ENCODE measurements around the gene CLSTN1. TPM values are rescaled to one million over a fixed set of nuclear protein-coding genes. Genes with fewer than 3 reads are reported as not detected.

The CLSTN1 gene
- total and polyA plus RNA-seq, 2 of the 13 experiments (the other 11 are each of a cell fraction or from before 2014, with no cell fraction given): 19.7 to 29.8 TPM

- Histone ChIP-seq H3K27me3 (ENCODE audit: control insufficient read depth in 1 of 2, insufficient read depth in 2 of 2, low read length in 2 of 2) (peaks cover 0 to 4% of the 10 kb centered on the region in 2 experiments; a peak in 1 of 5 replicates), H3K4me1 (ENCODE audit: insufficient read depth, low read length) (peaks cover 65% of the 10 kb centered on the region), H3K79me2 (ENCODE audit: insufficient read depth, low read length) (peaks cover 32% of the 10 kb centered on the region), H3K36me3 (replicated peaks in 1 of 2; ENCODE audit: control insufficient read depth in 1 of 2, insufficient read depth in 2 of 2, low read length in 2 of 2) (no peaks in the 10 kb centered on the region), H4K20me1 (ENCODE audit: insufficient read depth, low read length) (peaks cover 11% of the 10 kb centered on the region; the same call in 1 of the 2 replicates), H3K9ac (ENCODE audit: insufficient read depth, low read depth, low read length) (no peak overlapping the region), H3K4me2 (ENCODE audit: low read depth, low read length) (peak overlapping the region; percentile 79), H3K27ac (ENCODE audit: extremely low read length, insufficient read depth, low read length) (no peak overlapping the region), H2AFZ (ENCODE audit: low read length) (no peak overlapping the region), H3K9me3 (ENCODE audit: low read length) (no peaks in the 10 kb centered on the region), H3K4me3 (replicated peaks in 1 of 3; ENCODE audit: insufficient read depth in 1 of 3, low read depth in 2 of 3, low read length in 3 of 3) (peak overlapping the region; percentile 68 to 82 (median 78); a peak in 5 of 6 replicates)
- peak; percentile 9 for ATAC-seq
- ChIA-PET POLR2A (no interaction called here), CTCF (ENCODE audit: low intra/inter-chr PET ratio, low total read pairs) (no interaction called here)
- no peak for FAIRE-seq
- no TSS peak for BruUV-seq (replicated peaks)
- intact Hi-C loops (cut with micrococcal nuclease; ENCODE audit: unreplicated experiment): loop anchor here (5.0 kb wide), 1 partner anchor 42 kb away; no protein-coding TSS in a partner anchor
- TF ChIP-seq KDM1A (CRISPR knock-in tag; IDR thresholded peaks at IDR 0.05): peak; percentile 89
- TF ChIP-seq ZNF629 (CRISPR knock-in tag; conservative IDR thresholded peaks at IDR 0.05): peak; percentile 93
- peak; percentile 34; the same call in 1 of the 2 replicates for TF ChIP-seq ZFX (CRISPR knock-in tag; IDR thresholded peaks at IDR 0.05; ENCODE audit: low read depth)
- TF ChIP-seq MEF2D (CRISPR knock-in tag; IDR thresholded peaks at IDR 0.05): 0 out of 2 replicates have a peak, but pooled peaks have one; percentile 28
- TF ChIP-seq PRPF4 (IDR thresholded peaks at IDR 0.05; ENCODE audit: low read depth, low read length, poor library complexity, severe bottlenecking): no peak
- no peak for TF ChIP-seq PITX1 (CRISPR knock-in tag; IDR thresholded peaks at IDR 0.05)
- peak; percentile 79 for TF ChIP-seq ZMYM3 (CRISPR knock-in tag; IDR thresholded peaks at IDR 0.05)
- 0 out of 2 replicates have a peak, but pooled peaks have one; percentile 4 for TF ChIP-seq TBX2 (CRISPR knock-in tag; IDR thresholded peaks at IDR 0.05; ENCODE audit: borderline replicate concordance)
- TF ChIP-seq KLF13 (CRISPR knock-in tag; IDR thresholded peaks at IDR 0.05): no peak
- WGBS (ENCODE audit: low lambda C conversion rate): 16% methylated on average over 9 of the region's 12 CpGs
- no peak for DNase-seq (ENCODE audit: low spot score)
- in situ Hi-C loops (cut with HindIII; ENCODE audit: extremely low pct_ligation_motif_present, low pct_unique_long_range_greater_than_20kb): no loop called here
These were observed 931 bp upstream of the CLSTN1 start for GRCh38 chr1:9824702-9825089.

- Histone ChIP-seq H3K4me2 (ENCODE audit: low read depth, low read length) (peak overlapping the region; percentile 85; the same call in 1 of the 2 replicates), H3K9me3 (ENCODE audit: low read length) (no peaks in the 10 kb centered on the region), H3K79me2 (ENCODE audit: insufficient read depth, low read length) (peaks cover 41% of the 10 kb centered on the region), H3K36me3 (replicated peaks in 1 of 2; ENCODE audit: control insufficient read depth in 1 of 2, insufficient read depth in 2 of 2, low read length in 2 of 2) (no peaks in the 10 kb centered on the region), H3K9ac (ENCODE audit: insufficient read depth, low read depth, low read length) (peak overlapping the region; percentile 75), H3K27me3 (ENCODE audit: control insufficient read depth in 1 of 2, insufficient read depth in 2 of 2, low read length in 2 of 2) (peaks cover 0 to 4% of the 10 kb centered on the region in 2 experiments; a peak in 1 of 5 replicates), H2AFZ (ENCODE audit: low read length) (no peak overlapping the region), H4K20me1 (ENCODE audit: insufficient read depth, low read length) (peaks cover 11% of the 10 kb centered on the region; the same call in 1 of the 2 replicates), H3K4me1 (ENCODE audit: insufficient read depth, low read length) (peaks cover 69% of the 10 kb centered on the region), H3K27ac (ENCODE audit: extremely low read length, insufficient read depth, low read length) (no peak overlapping the region), H3K4me3 (replicated peaks in 1 of 3; ENCODE audit: insufficient read depth in 1 of 3, low read depth in 2 of 3, low read length in 3 of 3) (peak overlapping the region; percentile 82 to 92 (median 88); a peak in 4 of 6 replicates)
- ChIA-PET CTCF (ENCODE audit: low intra/inter-chr PET ratio, low total read pairs) (no interaction called here), POLR2A (no interaction called here)
- in situ Hi-C loops (cut with HindIII; ENCODE audit: extremely low pct_ligation_motif_present, low pct_unique_long_range_greater_than_20kb): no loop called here
- ATAC-seq (peak; percentile 10), DNase-seq (ENCODE audit: low spot score) (no peak), FAIRE-seq (no peak)
- intact Hi-C loops (cut with micrococcal nuclease; ENCODE audit: unreplicated experiment): no loop called here
- BruUV-seq (replicated peaks): no TSS peak
- WGBS (ENCODE audit: low lambda C conversion rate): 0% methylated on average over 6 of the region's 40 CpGs
- TF ChIP-seq IRF2 (CRISPR knock-in tag; IDR thresholded peaks at IDR 0.05) (no peak), ZBTB14 (CRISPR knock-in tag; IDR thresholded peaks at IDR 0.05) (no peak), ETV5 (CRISPR knock-in tag; IDR thresholded peaks at IDR 0.05; ENCODE audit: borderline replicate concordance) (no peak), GABPA (IDR thresholded peaks at IDR 0.05; ENCODE audit: low read depth, low read length) (no peak), GABPA (CRISPR knock-in tag; IDR thresholded peaks at IDR 0.05; ENCODE audit: low read depth) (no peak), ZNF773 (CRISPR knock-in tag; IDR thresholded peaks at IDR 0.05; ENCODE audit: borderline replicate concordance) (no peak), ZC3H4 (CRISPR knock-in tag; IDR thresholded peaks at IDR 0.05; ENCODE audit: borderline replicate concordance) (no peak), ZBTB46 (CRISPR knock-in tag; IDR thresholded peaks at IDR 0.05; ENCODE audit: borderline replicate concordance) (no peak), TAF15 (IDR thresholded peaks at IDR 0.05; ENCODE audit: low read depth, low read length, poor library complexity, severe bottlenecking) (no peak)
These were observed 147 bp downstream of the CLSTN1 start for GRCh38 chr1:9823693-9823942.

Measured in HepG2 (cell line).